ENCODE measurements around the gene CCDC85B. TPM values are rescaled to one million over a fixed set of nuclear protein-coding genes. Genes with fewer than 3 reads are reported as not detected.
A peak's percentile ranks its signal among the peaks of the same experiment; 100 is the strongest.

CCDC85B gene
- total and polyA plus RNA-seq, 2 of the 13 experiments (the other 11 are each of a cell fraction or from before 2014, with no cell fraction given), result 8.2 to 19.5 TPM

GRCh38 chr11:65860278-65861164 lies 30.0 kb upstream of the CCDC85B start, which contains the start of gene MUS81 (continued):
- no peak for TF ChIP-seq ATF6 (CRISPR knock-in tag; conservative IDR thresholded peaks at IDR 0.05)
- TF ChIP-seq ZBTB7B (CRISPR knock-in tag; IDR thresholded peaks at IDR 0.05), result peak; percentile 85; the same call in 1 of the 2 replicates
- TF ChIP-seq ARID3A (IDR thresholded peaks at IDR 0.05; ENCODE audit: low read depth, low read length), result 0 out of 2 replicates have a peak, but pooled peaks have one; percentile 30
- TF ChIP-seq RFX3 (CRISPR knock-in tag; IDR thresholded peaks at IDR 0.05), result no peak
- TF ChIP-seq ZNF460 (CRISPR knock-in tag; IDR thresholded peaks at IDR 0.05; ENCODE audit: borderline replicate concordance), result no peak; the same call in 1 of the 2 replicates
- TF ChIP-seq MYC (CRISPR knock-in tag; IDR thresholded peaks at IDR 0.05; ENCODE audit: borderline replicate concordance), result peak; percentile 47; the same call in 1 of the 2 replicates
- 0 out of 2 replicates have a peak, but pooled peaks have one; percentile 18 for TF ChIP-seq ZNF761 (CRISPR knock-in tag; conservative IDR thresholded peaks at IDR 0.05)
- no peak; the same call in 1 of the 2 replicates for TF ChIP-seq ZNF543 (CRISPR knock-in tag; IDR thresholded peaks at IDR 0.05)
- peak; percentile 76; the same call in 1 of the 2 replicates for TF ChIP-seq SRY (CRISPR knock-in tag; IDR thresholded peaks at IDR 0.05)
- TF ChIP-seq UBTF (CRISPR knock-in tag; IDR thresholded peaks at IDR 0.05), result peak; percentile 76
- 0 out of 2 replicates have a peak, but pooled peaks have one; percentile 62 for TF ChIP-seq GFI1 (CRISPR knock-in tag; IDR thresholded peaks at IDR 0.05; ENCODE audit: borderline replicate concordance)
- peak; percentile 66; the same call in 1 of the 2 replicates for TF ChIP-seq THAP9 (CRISPR knock-in tag; IDR thresholded peaks at IDR 0.05; ENCODE audit: borderline replicate concordance)
- TF ChIP-seq ZNF670 (CRISPR knock-in tag; IDR thresholded peaks at IDR 0.05; ENCODE audit: borderline replicate concordance), result peak; percentile 71; the same call in 1 of the 2 replicates
- no peak for TF ChIP-seq EED (CRISPR knock-in tag; IDR thresholded peaks at IDR 0.05)
- TF ChIP-seq ZNF562 (CRISPR knock-in tag; IDR thresholded peaks at IDR 0.05; ENCODE audit: borderline replicate concordance), result no peak
- no peak for TF ChIP-seq PAWR (CRISPR knock-in tag; IDR thresholded peaks at IDR 0.05; ENCODE audit: borderline replicate concordance)
- TF ChIP-seq PTBP1 (IDR thresholded peaks at IDR 0.05; ENCODE audit: low read depth, low read length, poor library complexity, severe bottlenecking), result no peak
- TF ChIP-seq PHF21A (CRISPR knock-in tag; IDR thresholded peaks at IDR 0.05), result peak; percentile 95
- TF ChIP-seq NR3C1 (CRISPR knock-in tag; IDR thresholded peaks at IDR 0.05), result no peak

All from HepG2 (cell line).